Suppressor macrophage treated with lipopolysaccharide for 1 hour (primary cell): ENCODE data around the gene OLIG1.

Experiments used
- DNase-seq, 3 donors: peaks; one replicate each; pipeline ENCODE4 v3.0.0-alpha.2; 2020 to 2022

The OLIG1 gene

GRCh38 chr21:33031152-33031911, 38.6 kb upstream of the OLIG1 start:
- DNase-seq: no peak

GRCh38 chr21:33032434-33033047, 37.4 kb upstream of the OLIG1 start:
- no peak for DNase-seq

- no peak for DNase-seq
These were observed 36.6 kb upstream of the OLIG1 start for GRCh38 chr21:33033094-33033951.

DNA sequence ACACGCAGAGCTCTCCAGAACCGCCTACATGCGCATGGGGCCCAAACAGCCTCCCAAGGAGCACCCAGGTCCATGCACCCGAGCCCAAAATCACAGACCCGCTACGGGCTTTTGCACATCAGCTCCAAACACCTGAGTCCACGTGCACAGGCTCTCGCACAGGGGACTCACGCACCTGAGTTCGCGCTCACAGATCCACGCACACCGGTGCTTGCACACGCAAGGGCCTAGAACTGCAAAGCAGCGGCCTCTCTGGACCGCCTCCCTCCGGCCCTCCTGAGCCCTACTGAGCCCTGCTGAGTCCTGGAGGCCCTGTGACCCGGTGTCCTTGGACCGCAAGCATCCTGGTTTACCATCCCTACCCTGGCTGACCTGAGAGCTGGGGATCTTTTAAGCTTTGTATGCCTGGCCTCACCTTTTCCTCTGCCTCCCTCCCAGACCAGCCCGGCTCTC, 36.0 kb upstream of the OLIG1 start:
- no peak for DNase-seq

DNA sequence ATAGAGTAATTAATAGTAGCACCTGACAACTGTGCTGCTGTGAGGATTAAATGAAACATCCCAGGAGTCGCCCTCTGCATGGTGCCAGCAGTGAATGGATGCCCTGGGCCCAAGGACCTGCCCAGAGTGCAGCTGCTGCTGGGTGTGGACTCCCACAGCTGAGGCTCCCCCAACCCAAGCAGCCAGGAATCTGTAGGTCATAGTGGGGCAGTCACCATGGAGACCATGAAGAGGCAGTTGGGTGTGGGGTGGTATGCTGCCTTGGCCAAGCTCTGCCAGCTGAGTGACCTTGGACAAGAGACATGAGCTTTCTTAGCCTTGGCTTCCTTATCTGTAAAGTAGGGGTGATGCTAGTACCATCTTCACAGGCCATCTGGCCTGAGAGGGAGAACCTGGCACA, 34.8 kb upstream of the OLIG1 start:
- no peak for DNase-seq

DNA sequence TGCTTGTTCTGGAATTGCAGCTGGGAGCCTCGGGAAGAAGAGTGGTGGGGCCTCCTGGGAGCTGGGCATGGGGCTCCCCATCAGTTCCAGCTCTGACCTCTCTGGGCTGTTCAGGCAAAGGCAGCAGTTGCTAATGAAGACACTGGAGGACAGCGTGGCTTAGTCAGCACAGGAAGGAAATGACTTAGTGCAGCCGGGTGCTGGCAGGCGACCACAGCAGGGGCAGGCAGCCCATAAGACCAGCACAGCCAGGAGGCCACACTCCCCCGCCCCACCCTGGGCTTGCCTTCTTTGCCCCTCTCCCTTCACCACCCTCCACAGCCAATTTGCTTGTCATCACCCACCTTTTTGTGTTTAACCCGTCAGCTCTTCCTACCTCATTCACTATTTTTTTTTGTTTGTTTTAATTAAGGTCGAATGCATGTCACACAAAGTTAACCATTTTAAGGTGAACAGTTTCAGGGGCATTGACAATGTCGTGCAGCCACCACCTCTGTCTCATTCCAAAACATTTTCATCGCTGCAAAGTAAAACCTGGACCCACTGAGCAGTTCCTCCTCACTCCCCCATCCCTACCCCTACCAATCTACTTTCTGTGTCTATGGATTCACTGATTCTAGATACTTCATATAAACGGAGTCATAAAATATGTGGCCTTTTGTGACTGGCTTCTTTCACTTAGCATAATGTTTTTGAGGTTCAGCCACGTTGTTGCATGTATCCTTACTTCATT, 33.3 kb upstream of the OLIG1 start:
- peak; percentile 80 to 85 (median 83) for DNase-seq

DNA sequence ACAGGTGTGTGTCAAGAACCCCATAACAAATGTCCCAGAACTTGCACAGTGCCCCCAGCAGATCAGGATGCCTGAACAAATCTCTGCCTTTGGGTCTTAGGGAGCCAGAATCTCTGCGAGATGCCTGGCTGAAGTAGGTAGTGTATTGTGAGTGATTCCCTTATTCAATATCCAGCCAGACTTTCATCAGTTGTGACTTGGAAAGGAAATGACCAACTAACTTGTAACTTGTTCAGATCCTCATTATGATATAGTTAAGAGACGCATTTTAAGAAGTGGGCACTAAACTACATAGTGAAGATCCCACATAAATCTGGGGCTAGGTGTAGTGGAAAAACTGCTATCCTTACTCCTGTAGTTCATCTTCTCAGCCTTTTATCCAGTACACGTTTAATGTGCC, 32.4 kb upstream of the OLIG1 start:
- DNase-seq: peak in 1 of 3 donors; percentile 25

DNA sequence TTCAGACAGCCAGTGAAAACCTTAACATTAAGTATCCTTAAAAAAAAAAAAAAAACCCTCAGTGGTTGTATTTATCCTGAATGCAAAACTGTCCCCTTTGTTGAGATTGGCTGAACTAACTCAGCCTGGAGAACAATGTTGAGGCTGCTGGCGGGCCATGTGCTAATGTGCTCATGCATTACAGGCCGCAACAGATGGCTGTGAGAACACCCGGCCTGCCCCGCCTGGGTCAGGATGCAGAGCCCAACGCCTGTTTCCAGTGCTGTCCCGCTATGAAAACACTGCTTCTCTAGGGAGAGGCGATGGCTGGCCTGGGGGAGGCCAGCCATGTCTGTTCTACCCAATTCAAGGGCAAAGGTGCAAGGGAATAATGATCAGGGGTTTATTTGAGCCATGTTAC, 30.4 kb upstream of the OLIG1 start:
- no peak for DNase-seq

- DNase-seq: no peak
These were observed 29.7 kb upstream of the OLIG1 start for GRCh38 chr21:33040215-33040614.

DNA sequence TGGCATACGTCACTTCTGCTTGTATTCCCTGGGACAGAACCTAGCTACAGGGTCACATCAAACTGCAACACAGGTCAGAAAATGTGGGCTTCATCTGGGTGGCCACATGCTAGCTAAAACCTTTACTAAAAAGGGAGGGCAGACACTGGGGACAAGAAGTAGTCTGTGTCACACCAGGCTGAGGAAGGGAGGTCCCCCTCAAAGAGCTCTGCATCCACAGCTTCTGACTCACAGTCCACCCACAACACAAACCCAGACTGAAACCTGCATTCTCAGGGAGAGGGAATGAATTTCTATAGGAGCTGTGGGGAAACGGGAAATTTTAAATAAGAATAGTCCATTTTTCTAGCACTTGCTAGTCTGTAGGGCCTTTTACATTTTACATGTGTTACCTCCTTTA, 28.0 kb upstream of the OLIG1 start:
- peak; percentile 73 to 79 (median 74) for DNase-seq

DNA sequence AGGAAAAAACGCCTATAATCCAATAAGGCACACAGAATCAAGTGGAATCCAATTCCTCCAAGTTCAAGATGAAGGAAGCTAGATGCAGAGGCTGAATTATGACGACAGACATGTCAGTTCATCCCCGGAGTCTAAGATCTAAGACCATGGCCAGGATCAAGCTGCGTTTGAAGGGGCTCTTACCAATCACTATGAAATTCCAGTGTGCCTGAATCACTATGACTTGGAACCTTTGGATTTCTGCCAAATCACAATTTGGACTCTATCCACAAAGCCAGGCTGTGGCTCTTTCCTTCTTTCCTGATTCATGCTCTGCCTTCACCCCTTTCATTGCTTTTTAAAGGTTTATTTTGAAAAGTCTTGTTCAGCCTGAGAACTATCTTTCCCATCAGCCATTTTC, 27.1 kb upstream of the OLIG1 start:
- no peak for DNase-seq

GRCh38 chr21:33046455-33046854, 23.5 kb upstream of the OLIG1 start:
- no peak for DNase-seq

DNA sequence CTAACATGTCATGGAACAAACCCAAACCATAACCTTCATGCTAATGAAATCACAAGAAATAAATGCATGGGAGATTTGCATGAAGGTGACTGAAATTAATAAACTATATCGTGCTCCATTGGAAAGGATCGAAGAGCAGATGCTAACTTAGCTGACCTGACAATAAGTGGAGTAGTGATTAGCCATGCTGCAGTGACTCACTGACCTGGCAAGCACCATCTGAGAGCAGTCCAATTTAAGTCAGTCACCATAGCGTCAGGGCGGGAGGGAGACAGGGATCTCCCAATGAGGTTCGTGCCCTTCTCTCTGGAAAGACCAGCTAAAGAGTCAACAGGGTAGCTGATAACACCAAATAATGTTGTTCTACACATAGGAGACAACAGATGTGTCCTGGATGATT, 22.7 kb upstream of the OLIG1 start:
- peak in 1 of 3 donors; percentile 37 for DNase-seq

- no peak for DNase-seq
These were observed 18.0 kb upstream of the OLIG1 start for GRCh38 chr21:33051925-33052324.

DNA sequence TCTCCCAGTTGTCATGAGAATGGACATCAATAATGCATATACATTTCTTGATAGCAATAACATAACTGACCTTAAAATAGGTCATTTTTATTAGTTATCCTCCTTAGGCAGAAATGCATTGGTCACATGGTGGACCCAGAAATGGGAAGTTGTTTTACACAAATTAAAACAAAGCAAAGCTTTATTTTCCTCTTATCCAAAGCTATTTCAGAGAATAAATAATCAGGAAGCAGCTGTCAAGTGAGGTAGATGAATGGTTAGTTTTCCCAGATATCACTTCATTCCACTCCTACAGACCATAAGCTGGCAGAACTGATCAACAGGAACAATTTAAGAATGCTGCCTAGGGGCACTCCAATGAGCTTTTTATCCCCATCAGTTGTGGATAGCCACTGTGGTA, 16.0 kb upstream of the OLIG1 start:
- DNase-seq: peak in 2 of 3 donors; percentile 25 to 38

GRCh38 chr21:33055991-33056390, 13.9 kb upstream of the OLIG1 start:
- DNase-seq: peak; percentile 67 to 71 (median 70)

- no peak for DNase-seq
These were observed 12.5 kb upstream of the OLIG1 start for GRCh38 chr21:33057385-33057940.

DNA sequence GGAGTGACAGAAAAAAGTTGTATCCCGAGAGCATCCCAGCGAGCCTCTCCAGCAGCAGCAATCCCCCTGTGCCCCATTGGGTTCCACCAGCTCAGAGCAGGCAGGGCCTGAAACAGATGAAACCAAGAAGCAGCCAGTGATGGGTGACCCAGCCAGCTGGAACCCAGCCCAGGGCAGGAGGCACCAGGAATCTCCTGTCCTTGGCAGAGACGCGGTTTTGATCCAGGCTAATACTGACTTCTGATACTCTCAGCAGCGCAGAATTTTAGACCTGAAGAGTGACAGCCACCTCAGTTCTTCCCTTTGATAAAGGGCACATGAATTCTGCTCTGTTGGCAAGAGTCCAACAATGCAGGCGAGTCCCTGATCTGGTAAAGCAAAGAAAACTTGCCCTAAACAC, 11.4 kb upstream of the OLIG1 start:
- DNase-seq: peak in 1 of 3 donors; percentile 18

DNA sequence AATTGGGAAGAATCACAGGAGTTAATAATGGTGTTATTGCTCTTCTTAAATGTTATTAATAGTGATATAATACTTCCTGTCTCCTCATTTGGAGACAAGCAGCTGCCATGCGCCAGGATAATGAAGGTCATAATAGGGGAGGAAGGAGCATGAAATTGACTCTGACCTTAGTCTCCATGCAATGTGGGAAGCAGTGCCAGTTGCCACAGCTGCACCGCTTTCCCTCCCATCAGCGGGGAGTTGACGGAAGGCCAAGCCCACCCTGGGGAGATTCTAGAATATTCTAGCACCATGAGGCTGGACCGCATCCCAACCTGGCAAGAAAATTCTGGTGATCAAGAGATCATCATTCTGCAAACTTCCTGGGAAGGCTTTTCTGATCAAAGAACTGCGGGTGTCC, 11.0 kb upstream of the OLIG1 start:
- peak in 2 of 3 donors; percentile 19 to 30 for DNase-seq

DNA sequence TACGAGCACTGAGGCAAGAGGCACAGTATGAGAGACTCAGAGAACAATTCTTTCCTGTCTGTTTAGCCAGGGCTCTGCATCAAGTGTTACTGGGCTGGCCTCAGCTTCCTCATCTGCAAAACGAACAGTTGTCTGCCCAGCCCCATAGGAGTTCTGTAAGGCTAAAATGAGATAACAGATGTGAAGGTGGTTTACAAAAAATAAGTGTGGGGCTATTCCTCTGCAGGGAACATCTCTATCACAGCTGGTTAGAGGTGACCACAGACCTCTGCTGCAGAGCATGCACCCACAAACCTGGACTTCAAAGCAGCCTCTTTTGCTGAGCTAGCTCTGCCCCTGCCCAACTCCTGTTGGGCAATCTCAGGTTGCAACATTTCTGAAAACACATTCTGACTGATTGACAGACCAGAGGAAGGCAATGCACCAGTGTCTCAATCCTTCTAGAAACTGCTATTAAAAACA, 10.5 kb upstream of the OLIG1 start:
- DNase-seq: peak; percentile 86 to 95 (median 95)

DNA sequence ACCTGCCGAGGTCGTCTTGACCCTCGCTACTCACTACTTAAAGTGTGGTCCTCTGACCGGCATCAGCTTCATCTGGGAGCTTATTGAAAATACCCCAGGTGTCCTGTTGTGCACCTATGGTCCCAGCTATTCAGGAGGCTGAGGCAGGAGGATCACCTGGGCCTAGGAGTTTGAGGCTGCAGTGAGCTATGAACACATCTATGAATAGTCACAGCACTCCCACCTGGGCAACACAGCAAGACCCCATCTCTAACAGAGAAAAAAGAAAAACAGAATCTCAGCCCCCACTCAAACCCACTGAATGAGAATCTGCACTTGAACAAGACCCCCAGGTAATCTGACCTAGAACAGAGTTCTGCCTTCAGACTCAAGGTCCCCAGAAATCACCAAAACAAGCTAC, 8.7 kb upstream of the OLIG1 start:
- DNase-seq: no peak

- DNase-seq: no peak
These were observed 6.5 kb upstream of the OLIG1 start for GRCh38 chr21:33063375-33063883.
